ENCODE measurements around the gene GRK4.

- no peak for TF ChIP-seq CTCF (IDR thresholded peaks at IDR 0.05; ENCODE audit: insufficient read depth, low read length)
- TF ChIP-seq, protein P1, sequence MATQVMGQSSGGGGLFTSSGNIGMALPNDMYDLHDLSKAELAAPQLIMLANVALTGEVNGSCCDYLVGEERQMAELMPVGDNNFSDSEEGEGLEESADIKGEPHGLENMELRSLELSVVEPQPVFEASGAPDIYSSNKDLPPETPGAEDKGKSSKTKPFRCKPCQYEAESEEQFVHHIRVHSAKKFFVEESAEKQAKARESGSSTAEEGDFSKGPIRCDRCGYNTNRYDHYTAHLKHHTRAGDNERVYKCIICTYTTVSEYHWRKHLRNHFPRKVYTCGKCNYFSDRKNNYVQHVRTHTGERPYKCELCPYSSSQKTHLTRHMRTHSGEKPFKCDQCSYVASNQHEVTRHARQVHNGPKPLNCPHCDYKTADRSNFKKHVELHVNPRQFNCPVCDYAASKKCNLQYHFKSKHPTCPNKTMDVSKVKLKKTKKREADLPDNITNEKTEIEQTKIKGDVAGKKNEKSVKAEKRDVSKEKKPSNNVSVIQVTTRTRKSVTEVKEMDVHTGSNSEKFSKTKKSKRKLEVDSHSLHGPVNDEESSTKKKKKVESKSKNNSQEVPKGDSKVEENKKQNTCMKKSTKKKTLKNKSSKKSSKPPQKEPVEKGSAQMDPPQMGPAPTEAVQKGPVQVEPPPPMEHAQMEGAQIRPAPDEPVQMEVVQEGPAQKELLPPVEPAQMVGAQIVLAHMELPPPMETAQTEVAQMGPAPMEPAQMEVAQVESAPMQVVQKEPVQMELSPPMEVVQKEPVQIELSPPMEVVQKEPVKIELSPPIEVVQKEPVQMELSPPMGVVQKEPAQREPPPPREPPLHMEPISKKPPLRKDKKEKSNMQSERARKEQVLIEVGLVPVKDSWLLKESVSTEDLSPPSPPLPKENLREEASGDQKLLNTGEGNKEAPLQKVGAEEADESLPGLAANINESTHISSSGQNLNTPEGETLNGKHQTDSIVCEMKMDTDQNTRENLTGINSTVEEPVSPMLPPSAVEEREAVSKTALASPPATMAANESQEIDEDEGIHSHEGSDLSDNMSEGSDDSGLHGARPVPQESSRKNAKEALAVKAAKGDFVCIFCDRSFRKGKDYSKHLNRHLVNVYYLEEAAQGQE (IDR thresholded peaks at IDR 0.05; ENCODE audit: insufficient replicate concordance, low read depth): no peak
These were observed 31.5 kb downstream of the GRK4 start for GRCh38 chr4:2994917-2995316.

Measured in HL-60 (cell line).